HepG2 (cell line): ENCODE data around the gene ADGRG1. TPM values are rescaled to one million over a fixed set of nuclear protein-coding genes. Genes with fewer than 3 reads are reported as not detected.
A peak's percentile ranks its signal among the peaks of the same experiment; 100 is the strongest.

Experiments used
- ATAC-seq: fragments of 200-7000 bp; cut with Tn5 transposase; 3 replicates; pipeline ENCODE4 v1.9.1; 2020; ENCODE audit warnings: mild to moderate bottlenecking, moderate library complexity
- BruUV-seq: library from RNA; stranded (reverse); fragments of 400-500 nt; replicated peaks from 2 replicates; lab custom pipeline; 2021; lab: Mats Ljungman, UMichigan
- CTCF ChIA-PET: fragments of 300-600 bp; formaldehyde crosslinking; extraction: SDS; loops from one replicate; lab custom pipeline; 2021; ENCODE audit warnings: low total read pairs, inconsistent platforms, low intra/inter-chr PET ratio; lab: Yijun Ruan, JAX
- POLR2A ChIA-PET: fragments of 350-600 bp; sonication (Branson Sonifier 250); formaldehyde crosslinking; loops from one replicate; lab custom pipeline; 2020; ENCODE audit warnings: antibody characterized with exemption, inconsistent platforms; lab: Yijun Ruan, JAX
- DNase-seq: peaks from one replicate; pipeline ENCODE4 v3.0.0-alpha.2; 2015; ENCODE audit warnings: low spot score
- FAIRE-seq: peaks from 3 replicates; lab custom pipeline; 2011; peaks lifted over from hg19 to GRCh38; lab: Jason Lieb, UNC
- H2AFZ ChIP-seq: one replicate; pipeline ENCODE4 v1.6.1; 2011; ENCODE audit warnings: low read length, inconsistent platforms
- H3K27ac ChIP-seq: fragments of 300-600 bp; 3 replicates; pipeline ENCODE4 v1.8.0; 2011; ENCODE audit warnings: mixed run types, mild to moderate bottlenecking, mixed read lengths, low read length, inconsistent platforms; ENCODE audit not compliant: insufficient read depth; ENCODE audit errors: extremely low read length
- H3K27me3 ChIP-seq, 2 experiments: fragments of 200-600 bp in 1 of 2; 2 replicates in 1 of 2; 3 replicates in 1 of 2; pipeline versions ENCODE4 v1.6.0 to v1.8.0; 2011; ENCODE audit warnings: low read length in 2 of 2, mild to moderate bottlenecking in 2 of 2, moderate library complexity in 2 of 2, inconsistent platforms in 1 of 2; ENCODE audit not compliant: insufficient read depth in 2 of 2, control insufficient read depth in 1 of 2
- H3K36me3 ChIP-seq, 2 experiments: fragments of 200-600 bp in 1 of 2; replicated peaks in 1 of 2; 2 replicates in 1 of 2; 3 replicates in 1 of 2; pipeline versions ENCODE4 v1.5.1 to v1.8.0; 2011; ENCODE audit warnings: low read length in 2 of 2, inconsistent platforms in 1 of 2; ENCODE audit not compliant: insufficient read depth in 2 of 2, control insufficient read depth in 1 of 2
- H3K4me1 ChIP-seq: 2 replicates; pipeline ENCODE4 v1.5.1; 2012; ENCODE audit warnings: low read length, inconsistent platforms; ENCODE audit not compliant: insufficient read depth
- H3K4me2 ChIP-seq: 2 replicates; pipeline ENCODE4 v1.6.0; 2011; ENCODE audit warnings: low read depth, low read length, inconsistent platforms
- H3K4me3 ChIP-seq, 3 experiments: fragments of 200-600 bp in 1 of 3; sonication (generic), shearing (Covaris generic) in 1 of 3; replicated peaks in 1 of 3; 2 replicates each; pipeline ENCODE4 v1.5.1; 2011 to 2016; ENCODE audit warnings: low read length in 3 of 3, inconsistent platforms in 2 of 3, low read depth in 2 of 3, mild to moderate bottlenecking in 2 of 3, control low read depth in 1 of 3, mixed read lengths in 1 of 3; ENCODE audit not compliant: insufficient read depth in 1 of 3
- H3K79me2 ChIP-seq: one replicate; pipeline ENCODE4 v1.6.1; 2011; ENCODE audit warnings: low read length, inconsistent platforms; ENCODE audit not compliant: insufficient read depth
- H3K9ac ChIP-seq: 2 replicates; pipeline ENCODE4 v1.6.0; 2011; ENCODE audit warnings: mild to moderate bottlenecking, low read depth, low read length, inconsistent platforms; ENCODE audit not compliant: insufficient read depth
- H3K9me3 ChIP-seq: 2 replicates; pipeline ENCODE4 v1.5.1; 2012; ENCODE audit warnings: mild to moderate bottlenecking, low read length
- H4K20me1 ChIP-seq: 2 replicates; pipeline ENCODE4 v1.6.0; 2011; ENCODE audit warnings: inconsistent platforms, mild to moderate bottlenecking, low read length, moderate library complexity; ENCODE audit not compliant: insufficient read depth
- ATAD3A ChIP-seq: sonication (generic); formaldehyde crosslinking; IDR thresholded peaks from 2 replicates; pipeline ENCODE4 v1.4.0; 2020; ENCODE audit warnings: missing genetic modification reagents
- HES4 ChIP-seq: sonication (generic); formaldehyde crosslinking; IDR thresholded peaks from 2 replicates; pipeline ENCODE4 v1.9.0; 2021; ENCODE audit warnings: mild to moderate bottlenecking, missing genetic modification reagents, borderline replicate concordance
- KMT2A ChIP-seq: sonication (generic); formaldehyde crosslinking; IDR thresholded peaks from 2 replicates; pipeline ENCODE4 v1.4.0; 2020; ENCODE audit warnings: missing genetic modification reagents
- MEIS1 ChIP-seq: sonication (generic); formaldehyde crosslinking; IDR thresholded peaks from 2 replicates; pipeline ENCODE4 v1.9.0; 2021; ENCODE audit warnings: mild to moderate bottlenecking, missing genetic modification reagents, moderate library complexity, borderline replicate concordance
- RERE ChIP-seq: IDR thresholded peaks from 2 replicates; pipeline ENCODE4 v1.6.1; 2016; ENCODE audit warnings: low read depth, missing genetic modification reagents, missing compliant biosample characterization
- RFXAP ChIP-seq: sonication (generic); formaldehyde crosslinking; IDR thresholded peaks from 2 replicates; pipeline ENCODE4 v1.4.0; 2020; ENCODE audit warnings: missing genetic modification reagents, borderline replicate concordance
- RNF2 ChIP-seq: fragments of 450-650 bp; conservative IDR thresholded peaks from 2 replicates; pipeline ENCODE4 v1.6.1; 2016; ENCODE audit warnings: low read depth
- RXRA ChIP-seq: sonication (generic); formaldehyde crosslinking; IDR thresholded peaks from 2 replicates; pipeline ENCODE4 v1.5.1; 2020; ENCODE audit warnings: missing genetic modification reagents
- SMYD3 ChIP-seq: sonication (generic); formaldehyde crosslinking; IDR thresholded peaks from 2 replicates; pipeline ENCODE4 v1.8.1; 2023; ENCODE audit warnings: mild to moderate bottlenecking, missing genetic modification reagents
- SP1 ChIP-seq, 2 experiments: fragments of 450-650 bp in 1 of 2; sonication (generic) in 1 of 2; formaldehyde crosslinking in 1 of 2; IDR thresholded peaks; 2 replicates each; pipeline versions ENCODE4 v1.4.0 to v1.6.1; 2016 to 2020; ENCODE audit warnings: missing genetic modification reagents in 1 of 2
- THYN1 ChIP-seq: sonication (generic); formaldehyde crosslinking; IDR thresholded peaks from 2 replicates; pipeline ENCODE4 v1.8.1; 2023; ENCODE audit warnings: low read depth, mild to moderate bottlenecking, moderate library complexity, missing genetic modification reagents, borderline replicate concordance
- XBP1 ChIP-seq: sonication (generic); formaldehyde crosslinking; IDR thresholded peaks from 2 replicates; pipeline ENCODE4 v1.5.0; 2020; ENCODE audit warnings: missing genetic modification reagents
- ZNF281 ChIP-seq: sonication (generic); formaldehyde crosslinking; IDR thresholded peaks from 2 replicates; pipeline ENCODE4 v1.4.0; 2020; ENCODE audit warnings: missing genetic modification reagents, borderline replicate concordance
- ZNF577 ChIP-seq: sonication (generic); formaldehyde crosslinking; IDR thresholded peaks from 2 replicates; pipeline ENCODE4 v1.4.0; 2020; ENCODE audit warnings: mild to moderate bottlenecking, low read depth, missing genetic modification reagents, borderline replicate concordance
- ZNF850 ChIP-seq: sonication (generic); formaldehyde crosslinking; conservative IDR thresholded peaks from 2 replicates; pipeline ENCODE4 v1.9.0; 2021; ENCODE audit warnings: mild to moderate bottlenecking, missing genetic modification reagents
- WGBS: methylation state at CpG from one replicate; pipeline ENCODE4 v1.1.6; 2017; ENCODE audit warnings: low lambda C conversion rate; 5-methylcytosine and 5-hydroxymethylcytosine counted together
- in situ Hi-C: cut with HindIII; loops from 2 replicates; pipeline ENCODE4 v1.10.0; 2017; ENCODE audit warnings: low pct_unique_long_range_greater_than_20kb; ENCODE audit not compliant: extremely low pct_ligation_motif_present
- intact Hi-C: fragments of 100-400 bp; cut with micrococcal nuclease; formaldehyde crosslinking; loops from one replicate; pipeline ENCODE4 v1.10.0; 2022; ENCODE audit not compliant: unreplicated experiment
- polyA plus RNA-seq, 8 experiments: library from polyadenylated mRNA; depleted of rRNA in 3 of 8; stranded (reverse) in 7 of 8; unstranded in 1 of 8; fragments of >200 nt; fragmentation: Illumina TruSeq in 4 of 8; extraction: Trizol in 4 of 8; gene quantifications; 2 replicates each; pipeline versions ENCODE4 v1.2.1 to v1.2.3, GENCODE V29; 2011 to 2016; ENCODE audit warnings: low read depth in 4 of 8, missing spikeins in 1 of 8, mixed read lengths in 1 of 8; ENCODE audit not compliant: insufficient read depth in 1 of 8
- total RNA-seq, 5 experiments: library from RNA; depleted of rRNA; stranded (reverse); fragments of >200 nt; fragmentation: Illumina TruSeq; extraction: Trizol; gene quantifications; 2 replicates each; pipeline ENCODE4 v1.2.3, GENCODE V29; 2016; ENCODE audit warnings: low read depth in 1 of 5

Gene ADGRG1
- total and polyA plus RNA-seq, 2 of the 13 experiments (the other 11 are each of a cell fraction or from before 2014, with no cell fraction given): 2.7 to 5.9 TPM

GRCh38 chr16:57606847-57607501 lies 21.5 kb upstream of the ADGRG1 start:
- Histone ChIP-seq H3K79me2 (no peaks in the 10 kb centered on the region), H3K4me2 (peak overlapping the region; percentile 96), H3K36me3 (no peaks in the 10 kb centered on the region), H3K4me1 (peaks cover 51% of the 10 kb centered on the region), H2AFZ (no peak overlapping the region), H3K9ac (peak overlapping the region; percentile 52), H3K9me3 (no peaks in the 10 kb centered on the region), H3K27ac (peak overlapping the region; percentile 70), H3K27me3 (peaks cover 4 to 15% of the 10 kb centered on the region in 2 experiments; a peak in 1 of 5 replicates), H4K20me1 (no peaks in the 10 kb centered on the region), H3K4me3 (peak overlapping the region; percentile 29 to 69 (median 61))
- FAIRE-seq: peak; percentile 97
- ChIA-PET CTCF (interaction anchor here (5.6 kb wide), 1 partner anchor 42 kb away, joined by 37 read pairs; no protein-coding TSS in a partner anchor), POLR2A (interaction anchor here (0.6 to 7.4 kb wide), 16 partner anchors 10 to 522 kb away, joined by 3 to 91 read pairs (median 4); partner anchors contain the start of genes ADGRG1, CFAP20 and KATNB1)
- peak; percentile 96 for ATAC-seq
- intact Hi-C loops (loop anchor here (1.0 kb wide), 1 partner anchor 16 kb away; no protein-coding TSS in a partner anchor), in situ Hi-C loops (no loop called here)
- no TSS peak for BruUV-seq
- WGBS: 20% methylated on average over 7 of the region's 11 CpGs
- peak; percentile 85 for DNase-seq
- TF ChIP-seq RXRA (CRISPR knock-in tag): peak; percentile 73
- no peak for TF ChIP-seq HES4 (CRISPR knock-in tag)
- no peak for TF ChIP-seq ZNF850
- peak; percentile 20; the same call in 1 of the 2 replicates for TF ChIP-seq RFXAP (CRISPR knock-in tag)
- TF ChIP-seq ATAD3A (CRISPR knock-in tag): 0 out of 2 replicates have a peak, but pooled peaks have one; percentile 17
- no peak for TF ChIP-seq XBP1
- no peak for TF ChIP-seq SMYD3
- no peak for TF ChIP-seq RERE
- TF ChIP-seq KMT2A (CRISPR knock-in tag): 0 out of 2 replicates have a peak, but pooled peaks have one; percentile 19
- TF ChIP-seq ZNF577 (CRISPR knock-in tag): no peak
- no peak for TF ChIP-seq SP1 (IDR thresholded peaks at IDR 0.05)
- TF ChIP-seq SP1 (CRISPR knock-in tag; IDR thresholded peaks at IDR 0.05): no peak
- TF ChIP-seq MEIS1: no peak
- 0 out of 2 replicates have a peak, but pooled peaks have one; percentile 51 for TF ChIP-seq THYN1 (CRISPR knock-in tag)
- TF ChIP-seq ZNF281: peak; percentile 70; the same call in 1 of the 2 replicates
- TF ChIP-seq RNF2: no peak
